Measurements from ENCODE around the gene ABCF1.

DNA sequence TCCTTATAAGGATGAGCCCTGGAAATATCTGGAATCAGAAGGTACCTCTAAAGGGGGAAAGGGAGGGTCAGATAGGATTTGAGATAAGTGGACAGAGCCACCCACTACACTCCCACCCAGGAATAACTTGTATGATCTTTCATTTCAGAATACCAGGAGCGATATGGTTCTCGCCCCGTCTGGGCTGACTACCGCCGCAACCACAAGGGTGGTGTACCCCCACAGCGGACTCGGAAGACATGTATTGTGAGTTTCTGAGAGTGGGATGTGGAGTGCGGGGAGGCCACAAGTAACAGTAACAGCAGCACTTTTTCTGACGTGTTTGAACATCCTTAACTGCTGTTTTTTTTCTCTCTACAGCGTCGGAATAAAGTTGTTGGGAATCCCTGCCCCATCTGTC is 48.3 kb downstream of the ABCF1 start:
- TF ChIP-seq MYC (IDR thresholded peaks at IDR 0.05; ENCODE audit: low read depth, low read length): no peak
- TF ChIP-seq, protein P1, sequence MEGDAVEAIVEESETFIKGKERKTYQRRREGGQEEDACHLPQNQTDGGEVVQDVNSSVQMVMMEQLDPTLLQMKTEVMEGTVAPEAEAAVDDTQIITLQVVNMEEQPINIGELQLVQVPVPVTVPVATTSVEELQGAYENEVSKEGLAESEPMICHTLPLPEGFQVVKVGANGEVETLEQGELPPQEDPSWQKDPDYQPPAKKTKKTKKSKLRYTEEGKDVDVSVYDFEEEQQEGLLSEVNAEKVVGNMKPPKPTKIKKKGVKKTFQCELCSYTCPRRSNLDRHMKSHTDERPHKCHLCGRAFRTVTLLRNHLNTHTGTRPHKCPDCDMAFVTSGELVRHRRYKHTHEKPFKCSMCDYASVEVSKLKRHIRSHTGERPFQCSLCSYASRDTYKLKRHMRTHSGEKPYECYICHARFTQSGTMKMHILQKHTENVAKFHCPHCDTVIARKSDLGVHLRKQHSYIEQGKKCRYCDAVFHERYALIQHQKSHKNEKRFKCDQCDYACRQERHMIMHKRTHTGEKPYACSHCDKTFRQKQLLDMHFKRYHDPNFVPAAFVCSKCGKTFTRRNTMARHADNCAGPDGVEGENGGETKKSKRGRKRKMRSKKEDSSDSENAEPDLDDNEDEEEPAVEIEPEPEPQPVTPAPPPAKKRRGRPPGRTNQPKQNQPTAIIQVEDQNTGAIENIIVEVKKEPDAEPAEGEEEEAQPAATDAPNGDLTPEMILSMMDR (IDR thresholded peaks at IDR 0.05; ENCODE audit: low read depth, low read length): no peak
- no peak for TF ChIP-seq POLR2A (IDR thresholded peaks at IDR 0.05; ENCODE audit: extremely low read depth, insufficient read length)
- TF ChIP-seq, protein P2, sequence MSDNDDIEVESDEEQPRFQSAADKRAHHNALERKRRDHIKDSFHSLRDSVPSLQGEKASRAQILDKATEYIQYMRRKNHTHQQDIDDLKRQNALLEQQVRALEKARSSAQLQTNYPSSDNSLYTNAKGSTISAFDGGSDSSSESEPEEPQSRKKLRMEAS (IDR thresholded peaks at IDR 0.05; ENCODE audit: low read depth, low read length): no peak

Measured in NB4 (cell line).